K562 (cell line): Measurements from ENCODE around the gene HOPX. TPM values are rescaled to one million over a fixed set of nuclear protein-coding genes. Genes with fewer than 3 reads are reported as not detected.

Source experiments
- E2F4 ChIP-seq: sonication (generic); formaldehyde crosslinking; IDR thresholded peaks from 2 replicates; pipeline ENCODE4 v1.8.0; 2022; ENCODE audit warnings: mild to moderate bottlenecking, low read depth, missing genetic modification reagents
- PPARD ChIP-seq: fragments of 250-450 bp; sonication (Bioruptor Pico); IDR thresholded peaks from 2 replicates; pipeline ENCODE4 v1.8.0; 2022; ENCODE audit warnings: inconsistent platforms, mild to moderate bottlenecking, moderate library complexity
- SFPQ ChIP-seq: fragments of 200-400 bp; formaldehyde crosslinking; IDR thresholded peaks from 2 replicates; pipeline ENCODE4 v1.6.1; 2017; ENCODE audit warnings: mild to moderate bottlenecking, low read depth, low read length, moderate library complexity
- polyA plus RNA-seq, 8 experiments: library from polyadenylated mRNA; depleted of rRNA in 4 of 8; stranded (reverse) in 5 of 8; unstranded in 3 of 8; fragments of >200 nt; fragmentation: Nextera tagmentation in 2 of 8; fragmentation: Illumina TruSeq in 1 of 8; extraction: Ambion mirVana in 2 of 8; extraction: Trizol in 1 of 8; gene quantifications; 2 replicates each; pipeline versions ENCODE4 v1.2.1 to v1.2.3, GENCODE V29; 2011 to 2014; ENCODE audit warnings: inconsistent platforms in 1 of 8, missing spikeins in 1 of 8
- total RNA-seq, 7 experiments: library from RNA; depleted of rRNA in 6 of 7; stranded (reverse); fragments of >200 nt in 6 of 7; fragmentation: Illumina TruSeq in 2 of 7; extraction: Trizol in 2 of 7; gene quantifications; 2 replicates each; pipeline versions ENCODE4 v1.2.1 to v1.2.3, GENCODE V29; 2011 to 2021; ENCODE audit warnings: low replicate concordance in 1 of 7
- TF ChIP-seq, protein P1 (sequence below), 2 experiments: fragments of 450-650 bp; IDR thresholded peaks; 2 replicates each; pipeline ENCODE4 v1.6.1; 2016; ENCODE audit warnings: mild to moderate bottlenecking in 2 of 2, borderline replicate concordance in 1 of 2, low read depth in 1 of 2, moderate library complexity in 1 of 2
- TF ChIP-seq, protein P2 (sequence below), 3 experiments: IDR thresholded peaks in 2 of 3; conservative IDR thresholded peaks in 1 of 3; 2 replicates each; pipeline ENCODE4 v1.5.1; 2011 to 2012; ENCODE audit warnings: low read length in 3 of 3, mild to moderate bottlenecking in 3 of 3, control low read depth in 2 of 3, improper control_type of control experiment in 1 of 3, inconsistent platforms in 1 of 3, low read depth in 1 of 3, mixed read lengths in 1 of 3, moderate library complexity in 1 of 3; ENCODE audit not compliant: insufficient read depth in 2 of 3
- TF ChIP-seq, protein P3 (sequence below): fragments of 450-650 bp; formaldehyde crosslinking; IDR thresholded peaks from 2 replicates; pipeline ENCODE4 v1.4.0; 2022; ENCODE audit warnings: missing genetic modification characterization

Gene HOPX
- total and polyA plus RNA-seq, 9 of the 15 experiments (the other 6 are each of a cell fraction or from before 2014, with no cell fraction given), result 0.24 TPM; not detected in 8

DNA sequence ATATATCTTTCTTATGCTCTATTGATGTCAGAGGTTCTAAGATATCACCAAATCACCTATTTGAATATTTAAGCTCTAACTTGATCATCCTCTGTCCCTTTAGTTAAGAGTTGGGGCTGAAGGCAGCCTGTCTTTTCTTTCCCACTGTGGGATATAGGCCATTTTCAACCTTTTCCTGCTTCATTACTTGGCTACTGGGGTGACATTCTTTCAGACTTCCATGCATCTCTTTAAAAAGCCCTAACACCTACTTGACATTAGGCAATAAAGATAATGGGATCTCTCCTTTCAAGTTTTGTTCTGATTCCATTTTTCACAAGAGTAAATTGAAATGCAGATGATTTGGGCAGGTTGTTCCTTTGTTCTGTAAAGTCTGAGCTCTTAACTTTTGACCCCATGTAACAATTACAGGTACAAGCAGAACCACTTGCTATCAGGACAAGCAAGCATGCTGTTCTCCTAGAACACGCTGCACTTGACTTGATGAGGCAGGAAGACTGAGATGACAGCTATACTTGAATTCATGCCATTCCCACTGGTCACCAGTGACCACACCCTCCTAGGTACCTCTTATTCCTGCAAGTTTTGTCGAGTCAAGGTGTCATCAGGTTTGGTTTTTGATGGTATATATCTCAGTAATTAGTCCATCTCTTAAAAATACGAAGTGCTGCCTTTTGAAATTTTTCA lies 18.2 kb downstream of the HOPX start (continued):
- TF ChIP-seq, protein P1, sequence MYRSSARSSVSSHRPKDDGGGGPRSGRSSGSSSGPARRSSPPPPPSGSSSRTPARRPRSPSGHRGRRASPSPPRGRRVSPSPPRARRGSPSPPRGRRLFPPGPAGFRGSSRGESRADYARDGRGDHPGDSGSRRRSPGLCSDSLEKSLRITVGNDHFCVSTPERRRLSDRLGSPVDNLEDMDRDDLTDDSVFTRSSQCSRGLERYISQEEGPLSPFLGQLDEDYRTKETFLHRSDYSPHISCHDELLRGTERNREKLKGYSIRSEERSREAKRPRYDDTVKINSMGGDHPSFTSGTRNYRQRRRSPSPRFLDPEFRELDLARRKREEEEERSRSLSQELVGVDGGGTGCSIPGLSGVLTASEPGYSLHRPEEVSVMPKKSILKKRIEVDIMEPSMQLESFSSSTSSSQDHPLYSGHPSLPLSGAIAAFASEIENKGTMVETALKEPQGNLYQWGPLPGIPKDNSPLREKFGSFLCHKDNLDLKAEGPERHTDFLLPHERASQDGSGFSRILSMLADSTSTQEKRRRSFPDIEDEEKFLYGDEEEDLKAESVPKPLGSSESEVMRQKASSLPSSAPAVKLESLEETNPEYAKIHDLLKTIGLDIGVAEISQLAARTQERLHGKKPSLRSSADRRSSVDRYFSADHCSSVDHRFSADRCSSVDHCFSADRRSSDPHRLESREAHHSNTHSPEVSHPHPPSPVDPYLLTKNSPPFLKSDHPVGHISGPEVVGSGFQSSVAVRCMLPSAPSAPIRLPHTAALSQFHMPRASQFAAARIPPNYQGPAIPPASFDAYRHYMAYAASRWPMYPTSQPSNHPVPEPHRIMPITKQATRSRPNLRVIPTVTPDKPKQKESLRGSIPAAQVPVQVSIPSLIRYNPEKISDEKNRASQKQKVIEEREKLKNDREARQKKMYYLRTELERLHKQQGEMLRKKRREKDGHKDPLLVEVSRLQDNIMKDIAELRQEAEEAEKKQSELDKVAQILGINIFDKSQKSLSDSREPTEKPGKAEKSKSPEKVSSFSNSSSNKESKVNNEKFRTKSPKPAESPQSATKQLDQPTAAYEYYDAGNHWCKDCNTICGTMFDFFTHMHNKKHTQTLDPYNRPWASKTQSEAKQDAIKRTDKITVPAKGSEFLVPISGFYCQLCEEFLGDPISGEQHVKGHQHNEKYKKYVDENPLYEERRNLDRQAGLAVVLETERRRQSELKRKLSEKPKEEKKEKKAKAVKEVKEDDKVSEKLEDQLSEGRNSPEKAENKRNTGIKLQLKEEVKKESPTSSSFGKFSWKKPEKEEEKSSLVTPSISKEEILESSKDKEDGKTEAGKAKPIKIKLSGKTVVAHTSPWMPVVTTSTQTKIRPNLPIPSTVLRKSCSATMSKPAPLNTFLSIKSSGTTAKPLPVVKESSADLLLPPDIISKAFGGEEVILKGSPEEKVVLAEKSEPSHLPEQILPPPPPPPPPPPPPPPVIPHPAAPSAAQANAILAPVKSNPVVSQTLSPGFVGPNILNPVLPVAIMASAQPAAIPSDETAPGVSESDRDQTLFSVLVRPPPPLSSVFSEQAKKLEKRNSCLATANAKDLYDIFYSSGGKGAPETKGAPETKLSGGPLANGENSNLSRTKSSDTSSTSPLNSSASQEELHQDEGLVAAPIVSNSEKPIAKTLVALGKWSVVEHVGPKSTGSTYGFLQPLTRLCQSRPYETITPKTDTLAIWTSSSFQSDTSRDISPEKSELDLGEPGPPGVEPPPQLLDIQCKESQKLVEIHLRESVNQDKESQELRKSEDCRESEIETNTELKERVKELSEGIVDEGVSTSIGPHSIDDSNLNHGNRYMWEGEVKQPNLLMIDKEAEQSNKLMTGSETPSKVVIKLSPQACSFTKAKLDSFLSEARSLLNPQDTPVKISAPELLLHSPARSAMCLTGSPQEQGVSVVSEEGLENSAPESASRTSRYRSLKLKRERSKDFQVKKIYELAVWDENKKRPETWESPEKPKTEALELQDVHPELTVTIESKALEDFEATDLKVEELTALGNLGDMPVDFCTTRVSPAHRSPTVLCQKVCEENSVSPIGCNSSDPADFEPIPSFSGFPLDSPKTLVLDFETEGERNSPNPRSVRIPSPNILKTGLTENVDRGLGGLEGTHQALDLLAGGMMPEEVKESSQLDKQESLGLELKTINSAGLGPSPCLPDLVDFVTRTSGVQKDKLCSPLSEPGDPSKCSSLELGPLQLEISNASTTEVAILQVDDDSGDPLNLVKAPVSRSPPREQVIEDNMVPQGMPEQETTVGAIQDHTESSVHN (IDR thresholded peaks at IDR 0.05; ENCODE audit: borderline replicate concordance in 1 of 2, low read depth in 1 of 2), result no peak
- TF ChIP-seq, protein P2, sequence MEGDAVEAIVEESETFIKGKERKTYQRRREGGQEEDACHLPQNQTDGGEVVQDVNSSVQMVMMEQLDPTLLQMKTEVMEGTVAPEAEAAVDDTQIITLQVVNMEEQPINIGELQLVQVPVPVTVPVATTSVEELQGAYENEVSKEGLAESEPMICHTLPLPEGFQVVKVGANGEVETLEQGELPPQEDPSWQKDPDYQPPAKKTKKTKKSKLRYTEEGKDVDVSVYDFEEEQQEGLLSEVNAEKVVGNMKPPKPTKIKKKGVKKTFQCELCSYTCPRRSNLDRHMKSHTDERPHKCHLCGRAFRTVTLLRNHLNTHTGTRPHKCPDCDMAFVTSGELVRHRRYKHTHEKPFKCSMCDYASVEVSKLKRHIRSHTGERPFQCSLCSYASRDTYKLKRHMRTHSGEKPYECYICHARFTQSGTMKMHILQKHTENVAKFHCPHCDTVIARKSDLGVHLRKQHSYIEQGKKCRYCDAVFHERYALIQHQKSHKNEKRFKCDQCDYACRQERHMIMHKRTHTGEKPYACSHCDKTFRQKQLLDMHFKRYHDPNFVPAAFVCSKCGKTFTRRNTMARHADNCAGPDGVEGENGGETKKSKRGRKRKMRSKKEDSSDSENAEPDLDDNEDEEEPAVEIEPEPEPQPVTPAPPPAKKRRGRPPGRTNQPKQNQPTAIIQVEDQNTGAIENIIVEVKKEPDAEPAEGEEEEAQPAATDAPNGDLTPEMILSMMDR (IDR thresholded peaks at IDR 0.05 in 2 of 3, conservative IDR thresholded peaks at IDR 0.05 in 1 of 3; ENCODE audit: insufficient read depth in 2 of 3, low read depth in 1 of 3, low read length in 3 of 3), result no peak
- TF ChIP-seq, protein P3, sequence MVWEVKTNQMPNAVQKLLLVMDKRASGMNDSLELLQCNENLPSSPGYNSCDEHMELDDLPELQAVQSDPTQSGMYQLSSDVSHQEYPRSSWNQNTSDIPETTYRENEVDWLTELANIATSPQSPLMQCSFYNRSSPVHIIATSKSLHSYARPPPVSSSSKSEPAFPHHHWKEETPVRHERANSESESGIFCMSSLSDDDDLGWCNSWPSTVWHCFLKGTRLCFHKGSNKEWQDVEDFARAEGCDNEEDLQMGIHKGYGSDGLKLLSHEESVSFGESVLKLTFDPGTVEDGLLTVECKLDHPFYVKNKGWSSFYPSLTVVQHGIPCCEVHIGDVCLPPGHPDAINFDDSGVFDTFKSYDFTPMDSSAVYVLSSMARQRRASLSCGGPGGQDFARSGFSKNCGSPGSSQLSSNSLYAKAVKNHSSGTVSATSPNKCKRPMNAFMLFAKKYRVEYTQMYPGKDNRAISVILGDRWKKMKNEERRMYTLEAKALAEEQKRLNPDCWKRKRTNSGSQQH, result no peak
- TF ChIP-seq E2F4 (no peak), SFPQ (no peak), PPARD (CRISPR knock-in tag) (no peak)
